ENCODE results near the gene IPO9. TPM values are rescaled to one million over a fixed set of nuclear protein-coding genes. Genes with fewer than 3 reads are reported as not detected.
"Not testable (repeated sequence)": the region's sequence is repeated elsewhere in the genome, so short reads cannot be mapped to it uniquely, and the experiment has no call there.

IPO9 gene
- total and polyA plus RNA-seq, 2 donors (not counting 1 experiment from before 2014, with no cell fraction given) = 13.3 to 56.9 TPM

GRCh38 chr1:201899683-201900429, 70.9 kb downstream of the IPO9 start:
- Mint-ChIP-seq H3K27ac (no peak overlapping the region), H3K9me3 (ENCODE audit: insufficient read depth) (no peaks in the 10 kb centered on the region), H3K4me1 (peaks cover 5% of the 10 kb centered on the region), H3K27me3 (peaks cover 17% of the 10 kb centered on the region), H3K4me3 (no peak overlapping the region)
- no peak overlapping the region for H3K4me3 ChIP-seq (ENCODE audit: control extremely low read depth in 1 of 5, extremely low read depth in 1 of 5, insufficient read depth in 1 of 5, low read depth in 2 of 5, low read length in 4 of 5)
- H2AFZ ChIP-seq (ENCODE audit: insufficient read depth, low read depth, low read length, poor library complexity, severe bottlenecking) = no peak overlapping the region
- no peak overlapping the region for H3K4me2 ChIP-seq (replicated peaks; ENCODE audit: low read depth, low read length, poor library complexity, severe bottlenecking)
- 93% methylated on average over 18 of the region's 20 CpGs for WGBS (ENCODE audit: insufficient coverage)
- no peaks in the 10 kb centered on the region for H3K79me2 ChIP-seq (ENCODE audit: control insufficient read depth, insufficient read depth, low read length)
- CTCF ChIA-PET = interaction anchor here (0.7 kb wide), 1 partner anchor 16 kb away, joined by 3 read pairs; no protein-coding TSS in a partner anchor
- H3K36me3 ChIP-seq (replicated peaks in 1 of 2; ENCODE audit: control extremely low read depth in 1 of 2, control insufficient read depth in 1 of 2, extremely low read depth in 1 of 2, insufficient read depth in 2 of 2, low read length in 1 of 2) = no peaks in the 10 kb centered on the region
- no peaks in the 10 kb centered on the region for H3K9me3 ChIP-seq (ENCODE audit: control extremely low read depth in 1 of 3, control insufficient read depth in 2 of 3, insufficient read depth in 1 of 3, low read length in 2 of 3)
- H3K4me1 ChIP-seq (ENCODE audit: control insufficient read depth in 2 of 2, insufficient read depth in 2 of 2, low read length in 2 of 2) = peaks cover 0 to 4% of the 10 kb centered on the region in 2 donors
- TF ChIP-seq EZH2 (IDR thresholded peaks at IDR 0.05; ENCODE audit: borderline replicate concordance, insufficient read depth, low read depth, low read length, poor library complexity, severe bottlenecking) = no peak
- TF ChIP-seq, protein P1, sequence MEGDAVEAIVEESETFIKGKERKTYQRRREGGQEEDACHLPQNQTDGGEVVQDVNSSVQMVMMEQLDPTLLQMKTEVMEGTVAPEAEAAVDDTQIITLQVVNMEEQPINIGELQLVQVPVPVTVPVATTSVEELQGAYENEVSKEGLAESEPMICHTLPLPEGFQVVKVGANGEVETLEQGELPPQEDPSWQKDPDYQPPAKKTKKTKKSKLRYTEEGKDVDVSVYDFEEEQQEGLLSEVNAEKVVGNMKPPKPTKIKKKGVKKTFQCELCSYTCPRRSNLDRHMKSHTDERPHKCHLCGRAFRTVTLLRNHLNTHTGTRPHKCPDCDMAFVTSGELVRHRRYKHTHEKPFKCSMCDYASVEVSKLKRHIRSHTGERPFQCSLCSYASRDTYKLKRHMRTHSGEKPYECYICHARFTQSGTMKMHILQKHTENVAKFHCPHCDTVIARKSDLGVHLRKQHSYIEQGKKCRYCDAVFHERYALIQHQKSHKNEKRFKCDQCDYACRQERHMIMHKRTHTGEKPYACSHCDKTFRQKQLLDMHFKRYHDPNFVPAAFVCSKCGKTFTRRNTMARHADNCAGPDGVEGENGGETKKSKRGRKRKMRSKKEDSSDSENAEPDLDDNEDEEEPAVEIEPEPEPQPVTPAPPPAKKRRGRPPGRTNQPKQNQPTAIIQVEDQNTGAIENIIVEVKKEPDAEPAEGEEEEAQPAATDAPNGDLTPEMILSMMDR (IDR thresholded peaks at IDR 0.05) = no peak
- no peak overlapping the region for H3K9ac ChIP-seq (ENCODE audit: low read length)
- ATAC-seq (ENCODE audit: low read depth) (no peak), DNase-seq (no peak)
- no peaks in the 10 kb centered on the region for H4K20me1 ChIP-seq (ENCODE audit: control insufficient read depth, insufficient read depth, low read length, poor library complexity, severe bottlenecking)
- POLR2A ChIA-PET = no interaction called here
- no peaks in the 10 kb centered on the region for H3K27me3 ChIP-seq (replicated peaks in 1 of 4; ENCODE audit: control extremely low read depth in 1 of 4, control insufficient read depth in 3 of 4, insufficient read depth in 4 of 4, low read length in 3 of 4)
- H3K27ac ChIP-seq (ENCODE audit: low read length in 2 of 2) = no peak overlapping the region
- intact Hi-C loops (cut with micrococcal nuclease) = no loop called here

GRCh38 chr1:201900476-201900875, 71.5 kb downstream of the IPO9 start:
- Mint-ChIP-seq H3K4me3 (no peak overlapping the region), H3K9me3 (ENCODE audit: insufficient read depth) (no peaks in the 10 kb centered on the region), H3K4me1 (peaks cover 5% of the 10 kb centered on the region), H3K27ac (no peak overlapping the region), H3K27me3 (peaks cover 17% of the 10 kb centered on the region)
- ATAC-seq (ENCODE audit: low read depth) = no peak
- no peak overlapping the region for H3K4me2 ChIP-seq (replicated peaks; ENCODE audit: low read depth, low read length, poor library complexity, severe bottlenecking)
- ChIA-PET POLR2A (no interaction called here), CTCF (no interaction called here)
- no peaks in the 10 kb centered on the region for H4K20me1 ChIP-seq (ENCODE audit: control insufficient read depth, insufficient read depth, low read length, poor library complexity, severe bottlenecking)
- H3K9me3 ChIP-seq (ENCODE audit: control extremely low read depth in 1 of 3, control insufficient read depth in 2 of 3, insufficient read depth in 1 of 3, low read length in 2 of 3) = no peaks in the 10 kb centered on the region
- no peaks in the 10 kb centered on the region for H3K36me3 ChIP-seq (replicated peaks in 1 of 2; ENCODE audit: control extremely low read depth in 1 of 2, control insufficient read depth in 1 of 2, extremely low read depth in 1 of 2, insufficient read depth in 2 of 2, low read length in 1 of 2)
- TF ChIP-seq, protein P1 (IDR thresholded peaks at IDR 0.05) = no peak
- TF ChIP-seq EZH2 (IDR thresholded peaks at IDR 0.05; ENCODE audit: borderline replicate concordance, insufficient read depth, low read depth, low read length, poor library complexity, severe bottlenecking) = no peak
- H3K27ac ChIP-seq (ENCODE audit: low read length in 2 of 2) = no peak overlapping the region
- intact Hi-C loops (cut with micrococcal nuclease) = no loop called here
- peaks cover 0 to 4% of the 10 kb centered on the region in 2 donors for H3K4me1 ChIP-seq (ENCODE audit: control insufficient read depth in 2 of 2, insufficient read depth in 2 of 2, low read length in 2 of 2)
- H3K79me2 ChIP-seq (ENCODE audit: control insufficient read depth, insufficient read depth, low read length) = no peaks in the 10 kb centered on the region
- no peak overlapping the region for H2AFZ ChIP-seq (ENCODE audit: insufficient read depth, low read depth, low read length, poor library complexity, severe bottlenecking)
- H3K4me3 ChIP-seq (ENCODE audit: control extremely low read depth in 1 of 5, extremely low read depth in 1 of 5, insufficient read depth in 1 of 5, low read depth in 2 of 5, low read length in 4 of 5) = no peak overlapping the region
- no peak for DNase-seq
- WGBS (ENCODE audit: insufficient coverage) = 92% methylated on average over 5 of the region's 5 CpGs
- no peaks in the 10 kb centered on the region for H3K27me3 ChIP-seq (replicated peaks in 1 of 4; ENCODE audit: control extremely low read depth in 1 of 4, control insufficient read depth in 3 of 4, insufficient read depth in 4 of 4, low read length in 3 of 4)
- H3K9ac ChIP-seq (ENCODE audit: low read length) = no peak overlapping the region

DNA sequence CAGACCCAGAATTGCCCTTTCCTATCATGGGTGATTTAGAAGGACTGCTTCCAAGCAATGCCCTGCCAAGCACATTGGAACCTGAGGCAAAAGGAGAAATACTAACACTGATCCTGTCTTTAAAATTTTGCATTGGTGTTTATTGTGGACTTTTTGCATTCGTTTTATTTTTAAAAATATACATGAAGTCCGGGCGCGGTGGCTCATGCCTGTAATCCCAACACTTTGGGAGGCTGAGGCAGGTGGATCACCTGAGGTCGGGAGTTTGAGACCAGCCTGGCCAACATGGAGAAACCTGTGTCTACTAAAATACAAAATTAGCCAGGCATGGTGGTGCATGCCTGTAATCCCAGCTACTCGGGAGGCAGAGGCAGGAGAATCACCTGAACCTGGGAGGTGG, 72.1 kb downstream of the IPO9 start:
- H3K4me2 ChIP-seq (replicated peaks; ENCODE audit: low read depth, low read length, poor library complexity, severe bottlenecking); intact Hi-C loops (cut with micrococcal nuclease); H3K79me2 ChIP-seq (ENCODE audit: control insufficient read depth, insufficient read depth, low read length); DNase-seq; H2AFZ ChIP-seq (ENCODE audit: insufficient read depth, low read depth, low read length, poor library complexity, severe bottlenecking); H3K9me3 Mint-ChIP-seq (ENCODE audit: insufficient read depth); H3K4me3 ChIP-seq (ENCODE audit: control extremely low read depth in 1 of 5, extremely low read depth in 1 of 5, insufficient read depth in 1 of 5, low read depth in 2 of 5, low read length in 4 of 5); H3K36me3 ChIP-seq (replicated peaks in 1 of 2; ENCODE audit: control extremely low read depth in 1 of 2, control insufficient read depth in 1 of 2, extremely low read depth in 1 of 2, insufficient read depth in 2 of 2, low read length in 1 of 2); H3K4me3 Mint-ChIP-seq; CTCF ChIA-PET; POLR2A ChIA-PET; H3K4me1 ChIP-seq (ENCODE audit: control insufficient read depth in 2 of 2, insufficient read depth in 2 of 2, low read length in 2 of 2); H3K27ac Mint-ChIP-seq; H3K4me1 Mint-ChIP-seq; H4K20me1 ChIP-seq (ENCODE audit: control insufficient read depth, insufficient read depth, low read length, poor library complexity, severe bottlenecking); H3K9me3 ChIP-seq (ENCODE audit: control extremely low read depth in 1 of 3, control insufficient read depth in 2 of 3, insufficient read depth in 1 of 3, low read length in 2 of 3); H3K27me3 ChIP-seq (replicated peaks in 1 of 4; ENCODE audit: control extremely low read depth in 1 of 4, control insufficient read depth in 3 of 4, insufficient read depth in 4 of 4, low read length in 3 of 4); ATAC-seq (ENCODE audit: low read depth); H3K9ac ChIP-seq (ENCODE audit: low read length); H3K27ac ChIP-seq (ENCODE audit: low read length in 2 of 2): not testable (repeated sequence)
- WGBS (ENCODE audit: insufficient coverage) = 67% methylated on average over 1 of the region's 6 CpGs
- H3K27me3 Mint-ChIP-seq = peaks cover 17% of the 10 kb centered on the region
